Progenitor cell of endocrine pancreas (in vitro differentiated cells): Measurements from ENCODE around the gene COP1. TPM values are rescaled to one million over a fixed set of nuclear protein-coding genes. Genes with fewer than 3 reads are reported as not detected.
"Not testable (repeated sequence)": the region's sequence is repeated elsewhere in the genome, so short reads cannot be mapped to it uniquely, and the experiment has no call there.

Experiments used
- DNase-seq: peaks from one replicate; pipeline ENCODE4 v3.0.0; 2021; ENCODE audit warnings: low spot score; ENCODE audit not compliant: unreplicated experiment
- H3K27ac Mint-ChIP-seq: 2 replicates; pipeline ENCODE4 v1.8.0; 2021; ENCODE audit warnings: mild to moderate bottlenecking, moderate library complexity, mixed read lengths
- H3K27me3 Mint-ChIP-seq: 2 replicates; pipeline ENCODE4 v1.8.0; 2021; ENCODE audit warnings: mixed read lengths
- H3K36me3 Mint-ChIP-seq: 2 replicates; pipeline ENCODE4 v1.8.0; 2022; ENCODE audit warnings: mixed read lengths; ENCODE audit not compliant: insufficient read depth
- H3K4me1 Mint-ChIP-seq: 2 replicates; pipeline ENCODE4 v1.8.0; 2021; ENCODE audit warnings: low read depth, mixed read lengths
- H3K4me3 Mint-ChIP-seq: 2 replicates; pipeline ENCODE4 v1.8.0; 2021; ENCODE audit warnings: low read depth, mild to moderate bottlenecking, moderate library complexity, mixed read lengths
- H3K9me3 Mint-ChIP-seq: 2 replicates; pipeline ENCODE4 v1.8.0; 2021; ENCODE audit warnings: low read depth, mixed read lengths
- CTCF ChIP-seq: fragments of 200-600 bp; sonication (generic); IDR thresholded peaks from one replicate; pipeline ENCODE4 v1.5.0; 2021; ENCODE audit warnings: antibody characterized with exemption, mild to moderate bottlenecking; ENCODE audit not compliant: unreplicated experiment
- long read RNA-seq: library from polyadenylated mRNA; unstranded; transcript quantifications from one replicate; pipeline ENCODE4 v2.0.0, GENCODE V29; 2020
- total RNA-seq: library from RNA; stranded (reverse); gene quantifications from 2 replicates; pipeline ENCODE4 v1.2.1, GENCODE V29; 2021

The COP1 gene
- 58.1 and 60.2 TPM in 2 replicates for total RNA-seq
- long read RNA-seq, partial matches to known transcripts, result 6 of 11 reads
- long read RNA-seq, other reads (novel, unspliced or antisense), result 3 of 11 reads

GRCh38 chr1:176206961-176207902 lies at the start of gene COP1:
Gene COP1 (minus strand): TSS chr1:176207286. CDS start chr1:176206978, 308 bp downstream.
- Mint-ChIP-seq H3K36me3 (peaks cover 1% of the 10 kb centered on the region), H3K4me3 (peak within 1 kb of the TSS; percentile 88), H3K4me1 (peaks cover 34% of the 10 kb centered on the region), H3K27me3 (no peaks in the 10 kb centered on the region), H3K9me3 (no peaks in the 10 kb centered on the region), H3K27ac (peak within 1 kb of the TSS; percentile 99)
- DNase-seq, result peak; percentile 95
- peak; percentile 9 for TF ChIP-seq CTCF

- Mint-ChIP-seq H3K27ac (no peak overlapping the region), H3K4me1 (no peaks in the 10 kb centered on the region), H3K4me3 (no peak overlapping the region), H3K27me3 (no peaks in the 10 kb centered on the region), H3K36me3 (no peaks in the 10 kb centered on the region), H3K9me3 (no peaks in the 10 kb centered on the region)
- TF ChIP-seq CTCF, result no peak
- DNase-seq, result no peak
Observed at GRCh38 chr1:176252191-176252590, 45.1 kb upstream of the COP1 start.

- Mint-ChIP-seq H3K4me1 (no peaks in the 10 kb centered on the region), H3K4me3 (no peak overlapping the region), H3K27ac (no peak overlapping the region), H3K27me3 (no peaks in the 10 kb centered on the region), H3K9me3 (no peaks in the 10 kb centered on the region), H3K36me3 (no peaks in the 10 kb centered on the region)
- DNase-seq, result no peak
- no peak for TF ChIP-seq CTCF
Observed at GRCh38 chr1:176244851-176245250, 37.8 kb upstream of the COP1 start.

GRCh38 chr1:176243746-176244145 lies 36.7 kb upstream of the COP1 start:
- H3K4me1 Mint-ChIP-seq, result no peaks in the 10 kb centered on the region
- H3K27me3 Mint-ChIP-seq, result no peaks in the 10 kb centered on the region
- no peak overlapping the region for H3K4me3 Mint-ChIP-seq
- H3K9me3 Mint-ChIP-seq, result no peaks in the 10 kb centered on the region
- TF ChIP-seq CTCF, result no peak
- no peaks in the 10 kb centered on the region for H3K36me3 Mint-ChIP-seq
- no peak for DNase-seq
- H3K27ac Mint-ChIP-seq, result no peak overlapping the region

GRCh38 chr1:176241385-176242015 lies 34.4 kb upstream of the COP1 start:
- no peak for TF ChIP-seq CTCF
- Mint-ChIP-seq H3K27ac (no peak overlapping the region), H3K9me3 (no peaks in the 10 kb centered on the region), H3K4me1 (no peaks in the 10 kb centered on the region), H3K27me3 (no peaks in the 10 kb centered on the region), H3K4me3 (no peak overlapping the region), H3K36me3 (no peaks in the 10 kb centered on the region)
- no peak for DNase-seq

GRCh38 chr1:176233657-176234056 lies 26.6 kb upstream of the COP1 start:
- H3K27me3 Mint-ChIP-seq, H3K27ac Mint-ChIP-seq, DNase-seq, H3K4me1 Mint-ChIP-seq, H3K36me3 Mint-ChIP-seq, H3K4me3 Mint-ChIP-seq: not testable (repeated sequence)
- H3K9me3 Mint-ChIP-seq, result peaks cover 20% of the 10 kb centered on the region
